Loucy (cell line): Measurements from ENCODE around the gene PTPA.

Experiments used
- H2AFZ ChIP-seq: fragments of 200-600 bp; sonication (generic); 2 replicates; pipeline ENCODE4 v1.6.0; 2016; ENCODE audit warnings: antibody characterized with exemption, mild to moderate bottlenecking, low read length, moderate library complexity
- H3F3A ChIP-seq: fragments of 200-600 bp; 2 replicates; pipeline ENCODE4 v1.6.0; 2016; ENCODE audit warnings: antibody characterized with exemption, low read depth, mild to moderate bottlenecking
- H3K27me3 ChIP-seq: fragments of 200-600 bp; sonication (generic); 2 replicates; pipeline ENCODE4 v1.6.1; 2014; ENCODE audit warnings: low read length, mild to moderate bottlenecking; ENCODE audit not compliant: insufficient read depth, poor library complexity, severe bottlenecking
- H3K36me3 ChIP-seq: fragments of 200-600 bp; sonication (generic); 2 replicates; pipeline ENCODE4 v1.6.1; 2016; ENCODE audit warnings: low read length; ENCODE audit not compliant: insufficient read depth
- H3K4me1 ChIP-seq: fragments of 200-600 bp; sonication (generic); 2 replicates; pipeline ENCODE4 v1.5.1; 2014; ENCODE audit warnings: low read length, mild to moderate bottlenecking; ENCODE audit not compliant: insufficient read depth, poor library complexity, severe bottlenecking
- H3K4me2 ChIP-seq: fragments of 200-600 bp; sonication (generic); 2 replicates; pipeline ENCODE4 v1.6.0; 2014; ENCODE audit warnings: antibody characterized with exemption, low read length, low read depth, mild to moderate bottlenecking; ENCODE audit not compliant: poor library complexity, severe bottlenecking
- H3K4me3 ChIP-seq: fragments of 200-600 bp; sonication (generic); 2 replicates; pipeline ENCODE4 v1.5.1; 2014; ENCODE audit warnings: low read length, mild to moderate bottlenecking, mixed read lengths; ENCODE audit not compliant: poor library complexity, severe bottlenecking
- H3K79me2 ChIP-seq: fragments of 200-600 bp; sonication (generic); 2 replicates; pipeline ENCODE4 v1.6.1; 2014; ENCODE audit warnings: low read length; ENCODE audit not compliant: insufficient read depth
- H3K9ac ChIP-seq: fragments of 200-600 bp; sonication (generic); 2 replicates; pipeline ENCODE4 v1.6.0; 2014; ENCODE audit warnings: mild to moderate bottlenecking, low read depth, low read length, moderate library complexity; ENCODE audit not compliant: poor library complexity, severe bottlenecking
- H3K9me2 ChIP-seq: fragments of 200-600 bp; sonication (generic); replicated peaks from 2 replicates; pipeline ENCODE4 v1.6.1; 2016; ENCODE audit warnings: low read depth, low read length, mixed read lengths
- H3K9me3 ChIP-seq: fragments of 200-600 bp; sonication (generic); 2 replicates; pipeline ENCODE4 v1.6.1; 2014; ENCODE audit warnings: mild to moderate bottlenecking, antibody characterized with exemption, low read length, low read depth; ENCODE audit not compliant: insufficient read depth
- H4K20me1 ChIP-seq: fragments of 200-600 bp; sonication (generic); 2 replicates; pipeline ENCODE4 v1.6.0; 2014; ENCODE audit warnings: antibody characterized with exemption, low read length, mild to moderate bottlenecking; ENCODE audit not compliant: insufficient read depth, poor library complexity, severe bottlenecking
- CTCF ChIP-seq: fragments of 200-600 bp; sonication (generic); conservative IDR thresholded peaks from 2 replicates; pipeline ENCODE4 v1.5.1; 2014; ENCODE audit warnings: mild to moderate bottlenecking, antibody characterized with exemption, low read length
- EZH2phosphoT487 ChIP-seq: fragments of 200-600 bp; IDR thresholded peaks from 2 replicates; pipeline ENCODE4 v1.6.1; 2018; ENCODE audit warnings: antibody characterized with exemption, mild to moderate bottlenecking, moderate library complexity, borderline replicate concordance

The PTPA gene

GRCh38 chr9:129146441-129146941 is 35.3 kb downstream of the PTPA start:
- Histone ChIP-seq H2AFZ (no peak overlapping the region), H3K9me2 (no peaks in the 10 kb centered on the region), H3K9ac (no peak overlapping the region), H3K9me3 (no peaks in the 10 kb centered on the region), H3K4me2 (no peak overlapping the region), H3K4me3 (no peak overlapping the region), H3F3A (no peaks in the 10 kb centered on the region), H3K36me3 (peaks cover 10% of the 10 kb centered on the region; the same call in 1 of the 2 replicates), H3K79me2 (peaks cover 18% of the 10 kb centered on the region), H4K20me1 (peaks cover 3% of the 10 kb centered on the region), H3K27me3 (no peaks in the 10 kb centered on the region), H3K4me1 (peaks cover 20% of the 10 kb centered on the region)
- no peak for TF ChIP-seq EZH2phosphoT487
- TF ChIP-seq CTCF = no peak

GRCh38 chr9:129148463-129149204 is 37.4 kb downstream of the PTPA start:
- H3K79me2 ChIP-seq = no peaks in the 10 kb centered on the region
- H3K4me2 ChIP-seq = no peak overlapping the region
- no peaks in the 10 kb centered on the region for H3K27me3 ChIP-seq
- no peak overlapping the region for H2AFZ ChIP-seq
- peaks cover 6% of the 10 kb centered on the region; the same call in 1 of the 2 replicates for H3K36me3 ChIP-seq
- no peaks in the 10 kb centered on the region for H3F3A ChIP-seq
- no peaks in the 10 kb centered on the region for H4K20me1 ChIP-seq
- no peak overlapping the region for H3K9ac ChIP-seq
- H3K4me3 ChIP-seq = no peak overlapping the region
- H3K9me3 ChIP-seq = no peaks in the 10 kb centered on the region
- TF ChIP-seq CTCF = no peak
- no peak for TF ChIP-seq EZH2phosphoT487
- H3K4me1 ChIP-seq = peaks cover 3% of the 10 kb centered on the region
- H3K9me2 ChIP-seq = no peaks in the 10 kb centered on the region

- Histone ChIP-seq H3K9ac (no peak overlapping the region), H3K9me2 (no peaks in the 10 kb centered on the region), H3K27me3 (no peaks in the 10 kb centered on the region), H3K4me2 (no peak overlapping the region), H2AFZ (no peak overlapping the region), H4K20me1 (no peaks in the 10 kb centered on the region), H3K4me3 (no peak overlapping the region), H3K36me3 (no peaks in the 10 kb centered on the region; the same call in 1 of the 2 replicates), H3K4me1 (no peaks in the 10 kb centered on the region), H3F3A (no peaks in the 10 kb centered on the region), H3K9me3 (no peaks in the 10 kb centered on the region), H3K79me2 (no peaks in the 10 kb centered on the region)
- no peak for TF ChIP-seq EZH2phosphoT487
- no peak for TF ChIP-seq CTCF
These were observed 38.2 kb downstream of the PTPA start for GRCh38 chr9:129149442-129149841.
